HUDEP-2 (cell line): Measurements from ENCODE around the gene CPNE4.
"Not testable (repeated sequence)": the region's sequence is repeated elsewhere in the genome, so short reads cannot be mapped to it uniquely, and the experiment has no call there.

ENCODE experiments used
- DNase-seq, 76 experiments: peaks; one replicate each; lab custom pipeline; 2025; ENCODE audit not compliant: unreplicated experiment in 76 of 76; lab: John Stamatoyannopoulos, UW

The CPNE4 gene

GRCh38 chr3:132034486-132035464, at the start of gene CPNE4:
Gene CPNE4 (minus strand): TSS chr3:132035014.
- DNase-seq = peak in 72 of 76 experiments; percentile 10 to 87 (median 72)

GRCh38 chr3:132083583-132084279, 48.9 kb upstream of the CPNE4 start:
- no peak for DNase-seq

DNA sequence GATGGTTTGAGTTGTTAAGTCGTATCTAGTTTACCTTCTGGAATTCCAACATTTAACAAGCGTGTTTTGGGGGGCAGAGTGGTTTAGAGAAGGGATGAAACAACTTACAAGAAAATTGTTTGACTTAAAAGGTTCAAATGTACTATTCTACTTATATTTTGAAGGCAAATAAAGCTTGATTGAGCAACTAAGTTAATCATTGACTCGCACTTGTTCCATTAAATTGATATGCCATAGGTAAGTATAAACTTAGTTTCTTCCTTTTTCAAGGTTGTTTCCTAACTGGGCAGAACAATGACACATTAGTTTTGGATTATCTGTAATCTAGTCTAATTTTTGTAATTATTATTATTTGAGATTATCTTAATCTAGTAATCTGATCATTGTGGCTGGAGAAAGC, 48.3 kb upstream of the CPNE4 start:
- no peak for DNase-seq

DNA sequence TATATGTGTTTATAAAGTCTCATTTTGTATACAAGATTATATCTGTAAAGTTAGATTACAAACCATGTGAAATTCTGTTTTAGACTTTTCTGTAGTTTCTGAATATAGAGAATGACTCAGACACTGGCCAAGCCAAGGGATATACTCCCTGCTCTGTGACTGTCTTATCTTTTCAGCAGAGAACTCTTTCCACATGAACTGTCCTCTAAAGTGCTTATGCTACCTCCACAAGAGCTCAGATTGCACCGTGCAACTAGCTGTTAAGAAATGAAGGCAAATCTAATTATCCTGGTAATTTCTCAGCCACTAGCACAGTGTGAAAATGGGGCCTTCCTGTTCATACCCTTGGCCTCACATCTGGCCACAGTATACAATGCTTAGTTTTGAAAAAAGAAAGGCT, 44.3 kb upstream of the CPNE4 start:
- DNase-seq = peak in 20 of 76 experiments; percentile 4 to 67 (median 38)

DNA sequence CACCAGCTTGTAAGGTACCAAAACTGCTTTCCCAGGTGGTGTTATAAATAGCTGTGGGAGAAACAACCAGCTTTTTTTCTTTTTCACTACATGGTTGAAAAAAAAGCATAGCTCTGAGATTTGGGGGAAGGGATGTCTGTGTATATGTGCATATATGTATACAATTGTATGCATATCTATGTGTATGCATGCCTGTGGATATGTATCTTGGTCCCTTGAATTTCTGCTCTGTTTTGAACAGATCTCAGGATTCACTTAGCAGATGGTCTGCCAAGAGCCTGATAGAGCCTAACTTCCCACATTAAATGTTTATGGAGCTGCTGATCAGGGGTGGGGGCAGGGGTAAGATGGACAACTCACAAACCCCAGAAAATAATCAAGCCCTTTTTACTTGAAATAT, 39.0 kb upstream of the CPNE4 start:
- no peak for DNase-seq

DNA sequence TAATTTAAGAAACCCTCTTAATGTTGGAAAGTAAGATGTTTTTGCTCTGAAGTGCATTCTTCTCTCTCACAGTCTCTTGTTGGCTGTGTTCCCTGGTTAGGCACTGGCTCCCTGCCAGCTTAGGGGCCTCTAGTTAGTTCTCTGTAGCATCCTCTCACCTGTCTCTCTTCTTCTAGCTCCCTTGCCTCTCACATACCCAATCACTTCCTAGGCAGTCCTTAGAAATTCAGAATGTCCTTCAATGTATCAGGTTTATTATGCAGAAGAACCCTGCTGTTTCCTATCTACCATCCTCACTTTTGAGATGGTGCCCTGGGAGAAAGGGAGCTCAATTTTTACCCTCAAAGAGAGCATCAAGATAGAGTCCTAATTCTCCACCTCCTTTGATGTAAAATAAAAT, 36.2 kb upstream of the CPNE4 start:
- DNase-seq = peak in 3 of 76 experiments; percentile 2 to 4 (median 4)

DNA sequence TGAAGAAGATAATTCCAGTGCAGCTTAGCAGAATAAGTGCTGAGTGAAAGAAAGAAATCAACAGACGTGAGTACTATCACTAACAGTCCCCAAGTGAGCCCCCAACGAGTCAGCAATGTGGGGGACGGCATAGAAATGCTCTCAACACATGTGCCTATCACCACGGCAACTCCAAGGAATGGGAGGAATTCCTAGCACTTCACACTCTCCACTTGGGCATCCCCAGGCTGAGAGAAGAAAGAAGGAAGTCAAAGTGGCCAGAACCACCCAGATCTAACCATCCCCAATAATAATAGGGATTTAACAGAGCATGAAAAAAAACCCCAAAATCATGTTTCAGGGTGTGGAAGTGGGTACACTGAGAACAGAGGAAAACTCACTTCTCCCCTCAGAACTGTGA, 29.3 kb upstream of the CPNE4 start:
- no peak for DNase-seq

GRCh38 chr3:132062535-132062934, 27.7 kb upstream of the CPNE4 start:
- no peak for DNase-seq

DNA sequence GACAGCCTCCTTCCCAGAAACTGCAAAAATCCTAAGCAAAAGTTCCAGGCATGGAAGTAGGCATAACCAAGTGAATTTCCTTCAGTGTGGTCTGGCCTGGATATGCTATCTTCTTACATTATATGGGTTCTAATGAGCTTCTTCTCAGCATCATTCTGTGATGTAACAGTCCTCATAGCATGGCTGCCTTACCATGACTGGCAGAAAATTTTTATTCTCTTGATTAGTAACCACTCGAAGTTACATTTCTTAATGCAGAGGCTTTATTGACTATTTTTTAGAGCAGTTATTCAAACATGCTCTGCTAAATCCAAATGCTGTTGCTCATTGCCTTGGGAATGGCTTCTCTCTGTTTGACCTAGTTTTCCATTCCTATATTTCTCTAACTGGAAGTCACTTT, 21.1 kb upstream of the CPNE4 start:
- DNase-seq = no peak

GRCh38 chr3:132047209-132047608, 12.4 kb upstream of the CPNE4 start:
- no peak for DNase-seq

- DNase-seq = not testable (repeated sequence)
Measured at GRCh38 chr3:132044874-132045273, 10.1 kb upstream of the CPNE4 start.

DNA sequence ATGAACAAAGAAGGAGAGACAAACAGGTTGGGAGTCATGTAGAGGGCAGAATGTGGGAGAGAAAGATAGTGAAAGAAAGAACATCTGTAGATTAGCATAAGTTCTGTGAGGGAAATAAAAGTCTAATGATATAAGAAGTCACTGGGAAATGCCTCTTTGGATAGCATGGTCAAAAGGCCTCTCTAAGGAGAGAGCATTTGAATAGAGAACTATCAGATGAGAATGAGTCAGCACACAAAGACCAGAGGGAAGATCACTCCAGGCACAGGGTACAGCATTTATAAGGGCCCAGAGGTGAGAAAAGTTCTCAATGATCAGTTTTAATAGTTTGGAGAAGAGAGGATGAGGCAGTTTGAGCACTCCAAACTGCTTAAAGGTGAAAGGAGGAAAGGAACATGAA, 7.9 kb upstream of the CPNE4 start:
- DNase-seq = no peak

- DNase-seq = peak in 9 of 76 experiments; percentile 1 to 40 (median 12)
Measured at GRCh38 chr3:132038198-132038825, 3.5 kb upstream of the CPNE4 start.

DNA sequence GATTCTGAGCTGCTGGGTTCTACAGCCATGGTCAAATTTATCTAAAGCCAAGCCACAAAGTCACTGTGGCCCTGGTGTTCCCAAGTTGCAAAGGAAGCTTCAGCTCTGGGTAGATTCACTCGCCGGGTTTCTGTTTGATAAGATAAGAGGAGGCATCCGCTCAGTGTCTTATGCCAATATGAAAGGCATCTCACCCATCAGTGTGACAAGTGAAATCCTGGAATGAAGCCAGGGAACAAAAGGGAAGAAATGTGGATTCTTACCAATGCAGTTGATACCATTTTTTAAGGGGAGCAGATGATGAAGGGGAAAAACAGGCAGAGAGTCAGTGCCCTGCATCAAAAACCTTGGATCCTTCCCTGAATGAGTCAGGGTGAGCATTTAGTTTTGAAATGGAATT, 2.8 kb upstream of the CPNE4 start:
- DNase-seq = peak in 31 of 76 experiments; percentile 3 to 75 (median 26)

DNA sequence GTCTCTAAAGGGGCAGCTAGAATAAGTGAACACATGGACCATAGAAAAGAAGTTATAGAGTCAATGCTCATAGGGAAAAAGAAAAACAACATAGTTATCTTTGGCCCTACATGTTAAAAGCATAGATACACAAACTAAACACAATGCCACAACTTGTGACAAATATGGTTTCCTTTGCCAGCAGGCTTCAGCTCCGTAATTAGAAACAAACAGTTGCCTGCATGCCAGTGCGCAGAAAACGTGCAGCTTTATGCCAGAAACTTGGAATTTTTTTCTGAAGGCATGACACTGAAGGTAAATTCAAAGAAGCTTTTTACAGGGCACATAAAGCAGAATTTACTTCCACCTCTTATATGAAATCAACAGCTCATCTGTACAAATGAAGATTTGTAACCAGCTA, 2.2 kb upstream of the CPNE4 start:
- no peak for DNase-seq

GRCh38 chr3:132034097-132034485, 723 bp downstream of the CPNE4 start:
- DNase-seq = no peak

DNA sequence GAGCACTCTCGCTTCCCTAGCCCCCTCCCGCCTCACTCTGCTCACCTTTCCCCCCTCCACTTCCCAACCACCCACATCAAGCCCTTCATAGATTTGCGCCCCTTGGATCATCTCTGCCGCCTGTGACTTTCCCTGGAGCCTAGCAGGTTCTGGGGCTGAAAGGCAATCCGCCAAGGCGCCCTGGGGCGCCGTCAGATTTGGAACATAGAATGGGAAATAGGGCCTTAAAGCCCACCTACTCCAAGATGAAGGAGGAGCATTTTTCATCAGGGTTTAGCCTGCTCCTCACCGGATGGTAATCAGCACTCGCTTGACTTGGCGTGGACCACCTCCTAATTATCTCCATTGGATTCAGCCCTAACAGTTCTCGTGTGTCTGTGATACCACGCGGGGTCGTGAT, 1.3 kb downstream of the CPNE4 start:
- no peak for DNase-seq

GRCh38 chr3:132032959-132033358, 1.9 kb downstream of the CPNE4 start:
- no peak for DNase-seq

DNA sequence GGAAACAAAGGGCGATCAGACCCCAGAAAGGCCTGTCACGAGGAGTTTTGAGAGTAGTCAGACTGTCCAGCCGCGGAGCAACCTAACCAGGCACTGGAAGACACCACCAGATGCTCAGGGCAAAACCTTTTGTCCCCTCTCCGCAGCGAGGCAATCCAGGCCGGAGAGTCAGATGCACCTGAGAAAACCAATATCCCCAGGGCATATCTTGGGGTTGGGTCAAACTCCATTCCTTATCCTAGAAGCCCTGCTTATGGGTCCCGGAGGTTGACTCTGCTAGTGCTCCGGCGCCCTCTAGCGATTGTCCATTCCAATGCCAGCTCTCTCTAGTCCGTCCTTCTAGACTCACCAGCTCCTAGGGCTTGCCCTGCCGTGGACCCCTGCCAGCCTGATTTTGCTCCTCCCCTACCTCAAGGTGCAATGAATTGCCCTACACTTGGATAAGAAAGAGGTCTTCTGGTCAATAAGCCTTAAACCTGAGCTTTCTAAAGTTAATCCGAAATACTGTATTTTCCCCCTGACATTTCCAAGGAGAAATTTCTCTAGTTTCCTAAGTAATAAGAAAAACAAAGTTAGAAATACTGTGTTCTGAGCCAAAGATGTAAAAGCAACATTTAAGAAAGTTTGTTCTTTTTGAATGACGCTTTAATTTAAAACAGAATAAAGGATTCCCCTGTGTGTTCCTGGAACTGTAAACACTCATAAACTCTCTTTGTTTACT, 5.5 kb downstream of the CPNE4 start:
- DNase-seq = peak in 71 of 76 experiments; percentile 7 to 81 (median 56)

DNA sequence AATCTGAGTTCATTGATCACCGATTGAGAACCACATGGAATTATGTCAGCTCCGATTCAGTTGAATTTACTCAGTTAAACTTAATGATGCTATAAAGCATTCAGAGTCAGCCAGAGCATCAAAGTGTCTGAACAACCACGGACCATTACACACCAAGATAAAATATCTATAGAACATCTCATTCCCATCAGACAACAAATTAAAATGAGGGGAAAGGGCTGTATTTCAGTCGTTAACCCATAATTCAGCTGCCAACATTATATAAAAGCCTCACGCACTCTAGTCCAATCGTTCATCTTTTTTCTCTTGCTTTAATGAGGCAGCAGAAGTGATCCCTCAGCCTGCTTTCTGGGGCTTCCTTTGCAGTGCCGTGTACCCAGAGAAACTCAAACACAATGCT, 11.9 kb downstream of the CPNE4 start:
- no peak for DNase-seq

GRCh38 chr3:132020058-132020457, 14.8 kb downstream of the CPNE4 start:
- no peak for DNase-seq
